Astrocyte (in vitro differentiated cells and primary cell): Measurements from ENCODE around the gene PTGIR.

ENCODE experiments used
- CTCF ChIP-seq: IDR thresholded peaks from 2 replicates; pipeline ENCODE4 v1.5.1; 2011; ENCODE audit warnings: low read depth, mild to moderate bottlenecking, inconsistent platforms, low read length, moderate library complexity; ENCODE audit not compliant: insufficient read depth
- EZH2 ChIP-seq: IDR thresholded peaks from 2 replicates; pipeline ENCODE4 v1.6.1; 2012; ENCODE audit warnings: mild to moderate bottlenecking, low read length, inconsistent platforms; ENCODE audit not compliant: insufficient read depth

DNA sequence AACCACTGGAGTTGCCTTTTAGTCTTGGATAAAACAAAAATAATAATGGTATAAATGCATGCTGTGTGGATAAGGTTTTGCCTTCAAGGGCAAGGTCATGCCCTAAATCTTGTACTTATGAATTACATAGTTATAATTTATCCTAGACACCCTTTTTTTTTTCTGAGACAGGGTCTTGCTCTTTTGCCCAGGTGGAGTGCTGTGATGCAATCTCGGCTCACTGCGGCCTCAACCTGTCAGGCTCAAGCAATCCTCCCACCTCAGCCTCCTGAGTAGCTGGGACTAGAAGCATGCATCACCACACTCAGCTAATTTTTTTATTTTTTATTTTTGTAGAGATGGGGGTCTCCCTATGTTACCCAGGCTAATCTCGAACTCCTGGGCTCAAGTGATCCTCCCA, 43.8 kb upstream of the PTGIR start:
- TF ChIP-seq CTCF (no peak), EZH2 (no peak)
